ENCODE data around the gene UBE4B.
"Not testable (repeated sequence)": the region's sequence is repeated elsewhere in the genome, so short reads cannot be mapped to it uniquely, and the experiment has no call there.

UBE4B gene

DNA sequence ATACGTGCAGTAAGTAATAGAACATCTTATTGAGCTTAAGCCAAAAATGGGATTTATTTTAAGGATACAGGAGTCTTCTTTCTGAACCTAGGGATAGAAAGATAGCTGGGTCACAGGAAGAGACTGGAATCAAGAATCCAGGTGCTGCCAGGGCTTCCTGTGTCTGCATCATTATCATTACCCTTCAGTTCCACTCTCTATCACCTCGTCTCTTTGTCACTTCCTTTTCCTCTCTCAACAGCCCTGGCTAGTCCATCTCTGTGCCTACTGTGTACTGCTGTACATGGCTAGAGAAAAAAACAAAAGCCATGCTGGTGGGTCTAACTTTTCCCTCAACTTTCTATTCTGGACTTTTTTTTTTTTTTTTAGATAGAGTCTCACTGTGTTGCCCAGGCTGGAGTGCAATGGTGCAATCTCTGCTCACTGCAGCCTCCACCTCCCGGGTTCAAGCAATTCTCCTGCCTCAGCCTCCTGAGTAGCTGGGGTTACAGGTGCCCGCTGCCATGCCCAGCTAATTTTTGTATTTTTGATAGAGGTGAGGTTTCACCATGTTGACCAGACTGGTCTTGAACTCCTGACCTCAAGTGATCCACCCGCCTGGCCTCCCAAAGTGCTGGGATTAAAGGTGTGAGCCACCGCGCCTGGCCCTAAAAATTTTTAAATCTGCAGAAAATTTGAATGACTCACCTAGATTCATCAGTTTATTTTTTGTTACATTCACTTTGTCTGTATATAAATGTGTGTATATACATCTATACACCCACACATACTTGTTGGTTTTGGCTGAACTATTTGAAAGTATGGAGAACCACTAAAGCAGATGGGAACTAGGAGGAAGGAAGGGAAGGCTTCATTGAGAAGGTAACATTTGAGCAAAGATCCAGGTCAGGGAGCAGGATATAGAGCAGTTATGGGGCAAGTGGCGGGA, 31.9 kb downstream of the UBE4B start:
- peaks cover 4% of the 10 kb centered on the region for H3K36me3 Mint-ChIP-seq (ENCODE audit: insufficient read depth)
- H3K27me3 Mint-ChIP-seq: no peaks in the 10 kb centered on the region
- no peak for ATAC-seq (replicated peaks; ENCODE audit: extremely low read depth, poor library complexity, severe bottlenecking)
- H3K4me3 Mint-ChIP-seq: no peak overlapping the region
- no peaks in the 10 kb centered on the region for H3K9me3 Mint-ChIP-seq
- no peak for DNase-seq (ENCODE audit: low spot score in 2 of 2)
- H3K4me1 Mint-ChIP-seq: peaks cover 25% of the 10 kb centered on the region
- H3K27ac Mint-ChIP-seq (ENCODE audit: low read depth): no peak overlapping the region

GRCh38 chr1:10065344-10065685, 32.6 kb downstream of the UBE4B start:
- Mint-ChIP-seq H3K27ac (ENCODE audit: low read depth) (no peak overlapping the region), H3K4me3 (no peak overlapping the region), H3K36me3 (ENCODE audit: insufficient read depth) (peaks cover 4% of the 10 kb centered on the region), H3K27me3 (no peaks in the 10 kb centered on the region), H3K4me1 (peaks cover 22% of the 10 kb centered on the region), H3K9me3 (no peaks in the 10 kb centered on the region)
- DNase-seq (ENCODE audit: low spot score in 2 of 2) (no peak), ATAC-seq (replicated peaks; ENCODE audit: extremely low read depth, poor library complexity, severe bottlenecking) (no peak)

DNA sequence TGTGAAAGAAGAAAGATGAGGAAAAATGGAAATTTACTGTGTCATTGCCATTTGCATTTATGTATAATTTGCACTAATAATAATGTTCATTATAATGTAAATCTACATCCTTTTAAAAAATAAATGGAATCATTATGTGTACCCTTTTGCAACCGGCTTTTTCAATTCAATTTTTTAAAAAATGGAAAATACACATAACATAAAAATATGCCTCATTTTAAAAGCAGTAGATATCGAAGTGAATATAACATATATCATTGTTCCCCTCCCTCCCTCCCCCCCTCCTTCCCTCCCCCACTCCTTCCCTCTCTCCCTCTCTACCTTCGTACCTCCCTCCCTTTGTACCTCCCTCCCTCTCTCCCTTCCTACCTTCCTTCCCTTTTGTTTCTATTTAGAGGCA, 33.0 kb downstream of the UBE4B start:
- no peaks in the 10 kb centered on the region for H3K27me3 Mint-ChIP-seq
- H3K4me3 Mint-ChIP-seq: no peak overlapping the region
- DNase-seq (ENCODE audit: low spot score in 2 of 2): no peak
- H3K27ac Mint-ChIP-seq (ENCODE audit: low read depth): no peak overlapping the region
- H3K4me1 Mint-ChIP-seq: peaks cover 22% of the 10 kb centered on the region
- ATAC-seq (replicated peaks; ENCODE audit: extremely low read depth, poor library complexity, severe bottlenecking): no peak
- peaks cover 4% of the 10 kb centered on the region for H3K36me3 Mint-ChIP-seq (ENCODE audit: insufficient read depth)
- no peaks in the 10 kb centered on the region for H3K9me3 Mint-ChIP-seq

DNA sequence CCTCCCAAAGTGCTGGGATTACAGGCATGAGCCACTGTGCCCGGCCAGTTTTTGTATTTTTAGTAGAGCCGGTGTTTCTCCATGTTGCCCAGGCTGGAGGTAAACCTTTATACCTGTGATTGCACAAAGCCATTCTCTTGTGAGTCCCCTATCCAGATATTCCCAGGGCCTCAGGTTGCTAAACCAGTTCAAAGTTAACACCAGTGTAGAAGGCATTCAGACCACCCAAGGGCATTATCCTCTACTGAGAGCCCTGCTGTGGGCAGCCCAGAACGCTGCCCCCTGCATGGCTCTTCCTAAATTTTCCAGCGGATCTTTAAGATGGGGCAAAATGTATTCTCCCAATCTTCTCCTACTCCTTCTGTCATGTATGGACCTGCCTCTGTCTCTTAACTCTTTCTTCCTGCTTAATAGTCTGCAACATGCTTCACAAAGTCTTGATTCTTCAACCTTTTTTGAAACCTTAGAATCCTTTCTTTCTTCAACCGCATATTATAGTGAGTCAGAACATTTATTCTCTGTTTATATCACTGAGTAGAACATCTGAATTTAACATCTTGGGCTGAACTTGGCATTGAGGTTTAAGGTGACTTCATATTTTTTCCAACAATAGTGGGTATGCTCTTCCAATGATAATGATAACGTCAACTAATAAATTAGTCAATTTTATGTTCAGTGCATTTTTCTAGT, 36.0 kb downstream of the UBE4B start:
- no peak overlapping the region for H3K4me3 Mint-ChIP-seq

GRCh38 chr1:10070206-10070605, 37.4 kb downstream of the UBE4B start:
- Mint-ChIP-seq H3K9me3 (no peaks in the 10 kb centered on the region), H3K27ac (ENCODE audit: low read depth) (no peak overlapping the region), H3K36me3 (ENCODE audit: insufficient read depth) (peaks cover 8% of the 10 kb centered on the region), H3K27me3 (no peaks in the 10 kb centered on the region), H3K4me1 (peaks cover 12% of the 10 kb centered on the region), H3K4me3 (no peak overlapping the region)
- ATAC-seq (replicated peaks; ENCODE audit: extremely low read depth, poor library complexity, severe bottlenecking): no peak
- no peak for DNase-seq (ENCODE audit: low spot score in 2 of 2)

More for the DNA sequence above, 36.0 kb downstream of the UBE4B start:
- peaks cover 10% of the 10 kb centered on the region for H3K36me3 Mint-ChIP-seq (ENCODE audit: insufficient read depth)
- no peak overlapping the region for H3K27ac Mint-ChIP-seq (ENCODE audit: low read depth)
- H3K4me1 Mint-ChIP-seq: peaks cover 16% of the 10 kb centered on the region
- H3K9me3 Mint-ChIP-seq: no peaks in the 10 kb centered on the region
- no peak for ATAC-seq (replicated peaks; ENCODE audit: extremely low read depth, poor library complexity, severe bottlenecking)
- no peak for DNase-seq (ENCODE audit: low spot score in 2 of 2)
- no peaks in the 10 kb centered on the region for H3K27me3 Mint-ChIP-seq

DNA sequence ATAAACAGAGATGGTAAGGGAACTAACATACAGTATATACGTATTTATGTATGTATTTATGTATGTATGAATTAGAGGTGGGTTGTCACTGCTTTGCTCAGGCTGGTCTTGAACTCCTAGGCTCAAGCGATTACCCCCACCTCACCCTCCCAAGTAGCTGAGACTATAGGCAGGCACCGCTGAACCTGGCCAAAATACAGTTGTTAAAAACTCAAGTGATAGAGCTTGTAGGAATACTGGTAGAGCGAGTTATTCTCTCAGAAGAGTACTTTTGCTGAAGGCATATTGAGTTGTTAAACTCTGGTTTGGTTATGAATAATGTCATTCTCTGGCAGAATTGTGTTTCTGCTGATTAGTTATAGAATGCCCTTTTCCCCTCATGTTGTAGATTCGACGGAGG, 38.9 kb downstream of the UBE4B start:
- Mint-ChIP-seq H3K4me3 (no peak overlapping the region), H3K36me3 (ENCODE audit: insufficient read depth) (peaks cover 8% of the 10 kb centered on the region), H3K4me1 (peaks cover 11% of the 10 kb centered on the region), H3K27me3 (no peaks in the 10 kb centered on the region), H3K27ac (ENCODE audit: low read depth) (no peak overlapping the region), H3K9me3 (no peaks in the 10 kb centered on the region)
- ATAC-seq (replicated peaks; ENCODE audit: extremely low read depth, poor library complexity, severe bottlenecking) (no peak), DNase-seq (ENCODE audit: low spot score in 2 of 2) (no peak)

GRCh38 chr1:10073371-10073770, 40.6 kb downstream of the UBE4B start:
- not testable (repeated sequence) for H3K27me3 Mint-ChIP-seq; DNase-seq (ENCODE audit: low spot score in 2 of 2); ATAC-seq (replicated peaks; ENCODE audit: extremely low read depth, poor library complexity, severe bottlenecking); H3K4me3 Mint-ChIP-seq; H3K9me3 Mint-ChIP-seq; H3K36me3 Mint-ChIP-seq (ENCODE audit: insufficient read depth)
- peaks cover 11% of the 10 kb centered on the region for H3K4me1 Mint-ChIP-seq
- peak overlapping the region; percentile 66 for H3K27ac Mint-ChIP-seq (ENCODE audit: low read depth)

DNA sequence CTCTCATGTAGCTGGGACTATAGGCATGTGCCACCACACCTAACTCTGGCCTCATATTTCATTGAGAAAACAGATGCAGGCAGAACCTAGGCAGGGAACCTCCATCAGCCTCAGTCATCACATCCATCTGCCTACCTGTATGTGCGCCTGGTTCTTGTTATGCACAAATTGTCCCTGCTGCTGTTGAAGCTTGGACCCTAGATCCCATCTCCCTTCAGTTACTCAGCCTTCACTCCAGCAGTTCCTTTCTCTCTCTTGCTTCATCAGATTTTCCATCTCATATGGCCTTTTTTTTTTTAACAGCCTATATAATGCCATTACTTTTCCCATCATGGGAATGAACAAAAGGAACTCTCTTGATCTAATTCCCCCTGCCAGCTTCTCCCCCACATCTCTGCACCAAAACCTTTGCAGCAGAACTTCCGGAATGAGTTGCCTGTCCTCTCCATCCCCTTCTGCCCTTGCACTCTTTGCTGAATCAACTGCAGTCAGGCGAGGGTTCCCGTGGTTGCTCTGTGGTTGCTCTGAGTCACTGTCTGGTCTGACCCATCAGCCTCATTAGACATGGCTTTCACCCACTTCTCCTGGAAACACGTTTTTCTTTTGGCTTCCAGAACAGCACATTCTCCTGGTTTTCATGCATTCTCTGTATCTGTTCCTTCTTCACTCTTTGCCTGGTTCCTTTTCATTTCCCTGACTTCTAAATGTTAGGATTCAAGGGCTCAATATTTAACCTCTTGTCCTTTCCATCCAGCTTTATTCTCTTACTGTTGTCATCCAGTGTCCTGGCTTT, 41.5 kb downstream of the UBE4B start:
- ATAC-seq (replicated peaks; ENCODE audit: extremely low read depth, poor library complexity, severe bottlenecking): peak; percentile 58
- H3K4me3 Mint-ChIP-seq: no peak overlapping the region

GRCh38 chr1:10074852-10075730, 42.3 kb downstream of the UBE4B start:
- H3K4me1 Mint-ChIP-seq: peaks cover 11% of the 10 kb centered on the region
- peaks cover 11% of the 10 kb centered on the region for H3K36me3 Mint-ChIP-seq (ENCODE audit: insufficient read depth)
- H3K27ac Mint-ChIP-seq (ENCODE audit: low read depth): peak overlapping the region; percentile 66
- no peaks in the 10 kb centered on the region for H3K27me3 Mint-ChIP-seq
- no peak for ATAC-seq (replicated peaks; ENCODE audit: extremely low read depth, poor library complexity, severe bottlenecking)
- H3K9me3 Mint-ChIP-seq: no peaks in the 10 kb centered on the region
- no peak overlapping the region for H3K4me3 Mint-ChIP-seq
- no peak for DNase-seq (ENCODE audit: low spot score in 2 of 2)

More for the DNA sequence above, 41.5 kb downstream of the UBE4B start:
- DNase-seq (ENCODE audit: low spot score in 2 of 2): no peak
- H3K4me1 Mint-ChIP-seq: peaks cover 11% of the 10 kb centered on the region
- H3K36me3 Mint-ChIP-seq (ENCODE audit: insufficient read depth): peaks cover 11% of the 10 kb centered on the region
- no peaks in the 10 kb centered on the region for H3K27me3 Mint-ChIP-seq
- H3K27ac Mint-ChIP-seq (ENCODE audit: low read depth): peak overlapping the region; percentile 66
- H3K9me3 Mint-ChIP-seq: no peaks in the 10 kb centered on the region

- Mint-ChIP-seq H3K4me3 (no peak overlapping the region), H3K9me3 (no peaks in the 10 kb centered on the region), H3K27me3 (no peaks in the 10 kb centered on the region), H3K4me1 (peaks cover 11% of the 10 kb centered on the region), H3K27ac (ENCODE audit: low read depth) (no peak overlapping the region), H3K36me3 (ENCODE audit: insufficient read depth) (peaks cover 14% of the 10 kb centered on the region)
- ATAC-seq (replicated peaks; ENCODE audit: extremely low read depth, poor library complexity, severe bottlenecking): no peak
- no peak for DNase-seq (ENCODE audit: low spot score in 2 of 2)
These were observed 43.0 kb downstream of the UBE4B start for GRCh38 chr1:10075732-10076131.

GRCh38 chr1:10078494-10078893, 45.7 kb downstream of the UBE4B start:
- H3K36me3 Mint-ChIP-seq (ENCODE audit: insufficient read depth): peaks cover 10% of the 10 kb centered on the region
- no peaks in the 10 kb centered on the region for H3K9me3 Mint-ChIP-seq
- H3K4me1 Mint-ChIP-seq: peaks cover 16% of the 10 kb centered on the region

GRCh38 chr1:10080523-10080922, 47.8 kb downstream of the UBE4B start:
- ATAC-seq (replicated peaks; ENCODE audit: extremely low read depth, poor library complexity, severe bottlenecking) (no peak), DNase-seq (ENCODE audit: low spot score in 2 of 2) (no peak)
- Mint-ChIP-seq H3K27me3 (no peaks in the 10 kb centered on the region), H3K36me3 (ENCODE audit: insufficient read depth) (peaks cover 14% of the 10 kb centered on the region), H3K4me1 (peaks cover 15% of the 10 kb centered on the region), H3K9me3 (no peaks in the 10 kb centered on the region), H3K27ac (ENCODE audit: low read depth) (no peak overlapping the region), H3K4me3 (no peak overlapping the region)

More at GRCh38 chr1:10078494-10078893, 45.7 kb downstream of the UBE4B start:
- ATAC-seq (replicated peaks; ENCODE audit: extremely low read depth, poor library complexity, severe bottlenecking) (no peak), DNase-seq (ENCODE audit: low spot score in 2 of 2) (no peak)
- Mint-ChIP-seq H3K27ac (ENCODE audit: low read depth) (no peak overlapping the region), H3K27me3 (no peaks in the 10 kb centered on the region), H3K4me3 (no peak overlapping the region)

Measured in central memory CD8-positive, alpha-beta T cell (primary cell).